ENCODE data around the gene CUL1.

The CUL1 gene

GRCh38 chr7:148727501-148728278 lies 29.0 kb downstream of the CUL1 start:
- H3K4me3 ChIP-seq (ENCODE audit: control insufficient read depth, low read depth, low read length) = no peak overlapping the region
- no peak for TF ChIP-seq CTCF (conservative IDR thresholded peaks at IDR 0.05; ENCODE audit: control insufficient read depth, insufficient read depth, low read depth, low read length)
- DNase-seq (ENCODE audit: low read depth) = no peak

DNA sequence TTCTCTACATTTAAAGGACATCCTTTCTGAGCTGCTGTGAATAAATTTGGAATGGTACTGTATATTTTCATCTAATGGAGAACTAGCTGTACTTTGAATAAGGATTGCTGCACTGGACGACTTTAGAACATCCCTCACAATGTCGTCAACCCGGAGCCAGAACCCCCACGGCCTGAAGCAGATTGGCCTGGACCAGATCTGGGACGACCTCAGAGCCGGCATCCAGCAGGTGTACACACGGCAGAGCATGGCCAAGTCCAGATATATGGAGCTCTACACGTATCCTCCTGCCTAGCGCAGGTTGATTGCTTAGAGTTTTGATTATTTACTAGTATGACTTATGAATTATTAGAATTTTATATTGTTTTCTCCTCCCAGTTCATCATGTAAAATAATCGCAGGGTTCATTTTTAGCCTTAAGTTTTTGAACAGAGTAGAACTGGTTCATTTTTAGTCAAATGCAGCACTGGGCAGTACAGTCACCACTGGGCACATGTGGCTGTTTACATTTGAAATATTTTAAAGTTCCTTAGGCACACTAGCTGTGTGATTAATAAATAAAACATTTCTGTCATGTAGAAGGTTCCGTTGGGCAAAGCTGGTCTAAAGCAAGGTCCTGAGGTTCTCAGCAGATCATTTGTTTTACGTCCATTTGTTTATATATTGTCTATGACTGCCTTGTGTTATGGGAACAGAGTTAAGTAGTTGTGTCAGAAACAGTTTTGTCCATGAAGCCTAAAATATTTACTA lies 31.5 kb downstream of the CUL1 start:
- peak; percentile 19 for DNase-seq (ENCODE audit: low read depth)
- H3K4me3 ChIP-seq (ENCODE audit: control insufficient read depth, low read depth, low read length) = no peak overlapping the region
- no peak for TF ChIP-seq CTCF (conservative IDR thresholded peaks at IDR 0.05; ENCODE audit: control insufficient read depth, insufficient read depth, low read depth, low read length)

DNA sequence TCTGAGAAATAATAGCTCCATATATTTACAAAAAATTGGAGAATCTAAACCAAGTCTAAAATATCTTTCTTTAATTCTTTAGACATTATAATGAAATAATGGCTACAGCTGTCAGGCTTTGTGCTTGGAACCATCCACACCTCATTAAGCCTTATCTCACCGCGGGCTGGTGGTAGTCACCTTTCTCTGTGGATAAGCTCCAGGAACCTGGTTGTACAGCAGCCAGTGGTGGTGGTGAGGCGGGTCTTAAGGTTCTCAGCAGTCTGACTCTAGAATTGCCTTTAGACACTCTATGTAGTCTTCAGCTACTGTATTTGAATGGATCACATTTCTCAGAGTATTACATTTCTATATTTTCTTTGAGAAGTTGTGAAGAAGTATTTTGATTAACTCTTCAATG lies 34.2 kb downstream of the CUL1 start:
- no peak for TF ChIP-seq CTCF (conservative IDR thresholded peaks at IDR 0.05; ENCODE audit: control insufficient read depth, insufficient read depth, low read depth, low read length)
- DNase-seq (ENCODE audit: low read depth) = no peak
- H3K4me3 ChIP-seq (ENCODE audit: control insufficient read depth, low read depth, low read length) = no peak overlapping the region

GRCh38 chr7:148733496-148733895 lies 34.8 kb downstream of the CUL1 start:
- no peak for TF ChIP-seq CTCF (conservative IDR thresholded peaks at IDR 0.05; ENCODE audit: control insufficient read depth, insufficient read depth, low read depth, low read length)
- H3K4me3 ChIP-seq (ENCODE audit: control insufficient read depth, low read depth, low read length) = no peak overlapping the region
- no peak for DNase-seq (ENCODE audit: low read depth)

- TF ChIP-seq CTCF (conservative IDR thresholded peaks at IDR 0.05; ENCODE audit: control insufficient read depth, insufficient read depth, low read depth, low read length) = no peak
- DNase-seq (ENCODE audit: low read depth) = no peak
- H3K4me3 ChIP-seq (ENCODE audit: control insufficient read depth, low read depth, low read length) = no peak overlapping the region
Observed at GRCh38 chr7:148735141-148735540, 36.4 kb downstream of the CUL1 start.

- no peak for DNase-seq (ENCODE audit: low read depth)
- TF ChIP-seq CTCF (conservative IDR thresholded peaks at IDR 0.05; ENCODE audit: control insufficient read depth, insufficient read depth, low read depth, low read length) = no peak
- H3K4me3 ChIP-seq (ENCODE audit: control insufficient read depth, low read depth, low read length) = no peak overlapping the region
Observed at GRCh38 chr7:148735967-148736366, 37.3 kb downstream of the CUL1 start.
